DND-41 (cell line): Measurements from ENCODE around the gene MAP1A.
"Not testable (repeated sequence)": the region's sequence is repeated elsewhere in the genome, so short reads cannot be mapped to it uniquely, and the experiment has no call there.

Experiments used
- EZH2 ChIP-seq: IDR thresholded peaks from 3 replicates; pipeline ENCODE4 v1.6.1; 2012; ENCODE audit warnings: borderline replicate concordance, low read depth, mild to moderate bottlenecking, moderate library complexity, low read length, inconsistent platforms; ENCODE audit not compliant: severe bottlenecking
- TF ChIP-seq, protein P1 (sequence below): IDR thresholded peaks from 2 replicates; pipeline ENCODE4 v1.5.1; 2012; ENCODE audit warnings: borderline replicate concordance, low read length, moderate library complexity, mild to moderate bottlenecking; ENCODE audit not compliant: poor library complexity, severe bottlenecking; ENCODE audit errors: extremely low read depth

DNA sequence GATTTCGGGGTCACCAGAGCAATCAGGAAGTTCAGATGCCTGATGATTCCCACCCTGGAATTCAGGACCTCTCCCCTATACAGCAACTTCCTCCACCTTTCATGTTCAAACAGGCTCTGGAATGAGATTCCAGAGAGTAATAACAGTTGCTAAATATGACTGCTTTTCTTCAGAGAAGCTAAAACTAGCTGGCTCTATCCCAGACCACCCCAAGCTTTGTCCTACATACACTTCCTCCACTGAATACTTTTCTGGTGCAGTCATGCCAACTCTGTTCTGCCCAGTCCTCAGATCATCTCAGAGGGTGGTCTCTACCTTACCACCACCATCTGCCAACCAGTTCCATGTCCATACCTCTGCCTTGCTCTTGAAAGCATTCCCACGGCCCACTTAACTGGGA lies 49.2 kb downstream of the MAP1A start:
- TF ChIP-seq, protein P1, sequence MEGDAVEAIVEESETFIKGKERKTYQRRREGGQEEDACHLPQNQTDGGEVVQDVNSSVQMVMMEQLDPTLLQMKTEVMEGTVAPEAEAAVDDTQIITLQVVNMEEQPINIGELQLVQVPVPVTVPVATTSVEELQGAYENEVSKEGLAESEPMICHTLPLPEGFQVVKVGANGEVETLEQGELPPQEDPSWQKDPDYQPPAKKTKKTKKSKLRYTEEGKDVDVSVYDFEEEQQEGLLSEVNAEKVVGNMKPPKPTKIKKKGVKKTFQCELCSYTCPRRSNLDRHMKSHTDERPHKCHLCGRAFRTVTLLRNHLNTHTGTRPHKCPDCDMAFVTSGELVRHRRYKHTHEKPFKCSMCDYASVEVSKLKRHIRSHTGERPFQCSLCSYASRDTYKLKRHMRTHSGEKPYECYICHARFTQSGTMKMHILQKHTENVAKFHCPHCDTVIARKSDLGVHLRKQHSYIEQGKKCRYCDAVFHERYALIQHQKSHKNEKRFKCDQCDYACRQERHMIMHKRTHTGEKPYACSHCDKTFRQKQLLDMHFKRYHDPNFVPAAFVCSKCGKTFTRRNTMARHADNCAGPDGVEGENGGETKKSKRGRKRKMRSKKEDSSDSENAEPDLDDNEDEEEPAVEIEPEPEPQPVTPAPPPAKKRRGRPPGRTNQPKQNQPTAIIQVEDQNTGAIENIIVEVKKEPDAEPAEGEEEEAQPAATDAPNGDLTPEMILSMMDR, result not testable (repeated sequence)
- not testable (repeated sequence) for TF ChIP-seq EZH2
